Endothelial cell of umbilical vein (primary cell): ENCODE data around the gene BUB1B.

Experiments
- EZH2 ChIP-seq: IDR thresholded peaks from 2 replicates; pipeline ENCODE4 v1.6.1; 2012; ENCODE audit warnings: borderline replicate concordance, low read depth, mild to moderate bottlenecking, moderate library complexity, low read length, inconsistent platforms; ENCODE audit not compliant: severe bottlenecking
- POLR2A ChIP-seq: IDR thresholded peaks from 2 replicates; pipeline ENCODE4 v1.6.1; 2012; ENCODE audit warnings: low read depth, mild to moderate bottlenecking, control low read depth, low read length
- TF ChIP-seq, protein P1 (sequence below), 2 donors: IDR thresholded peaks; 1 replicate in 1 of 2; 2 replicates in 1 of 2; pipeline ENCODE4 v1.5.1; 2011; ENCODE audit warnings: low read length in 2 of 2, mild to moderate bottlenecking in 2 of 2, moderate library complexity in 2 of 2, control low read depth in 1 of 2, inconsistent platforms in 1 of 2, low read depth in 1 of 2; ENCODE audit not compliant: insufficient read depth in 1 of 2; ENCODE audit errors: extremely low read depth in 1 of 2

- TF ChIP-seq, protein P1, sequence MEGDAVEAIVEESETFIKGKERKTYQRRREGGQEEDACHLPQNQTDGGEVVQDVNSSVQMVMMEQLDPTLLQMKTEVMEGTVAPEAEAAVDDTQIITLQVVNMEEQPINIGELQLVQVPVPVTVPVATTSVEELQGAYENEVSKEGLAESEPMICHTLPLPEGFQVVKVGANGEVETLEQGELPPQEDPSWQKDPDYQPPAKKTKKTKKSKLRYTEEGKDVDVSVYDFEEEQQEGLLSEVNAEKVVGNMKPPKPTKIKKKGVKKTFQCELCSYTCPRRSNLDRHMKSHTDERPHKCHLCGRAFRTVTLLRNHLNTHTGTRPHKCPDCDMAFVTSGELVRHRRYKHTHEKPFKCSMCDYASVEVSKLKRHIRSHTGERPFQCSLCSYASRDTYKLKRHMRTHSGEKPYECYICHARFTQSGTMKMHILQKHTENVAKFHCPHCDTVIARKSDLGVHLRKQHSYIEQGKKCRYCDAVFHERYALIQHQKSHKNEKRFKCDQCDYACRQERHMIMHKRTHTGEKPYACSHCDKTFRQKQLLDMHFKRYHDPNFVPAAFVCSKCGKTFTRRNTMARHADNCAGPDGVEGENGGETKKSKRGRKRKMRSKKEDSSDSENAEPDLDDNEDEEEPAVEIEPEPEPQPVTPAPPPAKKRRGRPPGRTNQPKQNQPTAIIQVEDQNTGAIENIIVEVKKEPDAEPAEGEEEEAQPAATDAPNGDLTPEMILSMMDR (IDR thresholded peaks at IDR 0.05; ENCODE audit: extremely low read depth in 1 of 2, insufficient read depth in 1 of 2, low read depth in 1 of 2, low read length in 2 of 2) = no peak
- no peak for TF ChIP-seq EZH2
- no peak for TF ChIP-seq POLR2A
Measured at GRCh38 chr15:40142428-40142827, 18.4 kb upstream of the BUB1B start.
